ENCODE measurements around the gene RPP30. TPM values are rescaled to one million over a fixed set of nuclear protein-coding genes. Genes with fewer than 3 reads are reported as not detected.

RPP30 gene
- total and polyA plus RNA-seq, 2 of the 13 experiments (the other 11 are each of a cell fraction or from before 2014, with no cell fraction given) = 27.1 to 65.0 TPM

DNA sequence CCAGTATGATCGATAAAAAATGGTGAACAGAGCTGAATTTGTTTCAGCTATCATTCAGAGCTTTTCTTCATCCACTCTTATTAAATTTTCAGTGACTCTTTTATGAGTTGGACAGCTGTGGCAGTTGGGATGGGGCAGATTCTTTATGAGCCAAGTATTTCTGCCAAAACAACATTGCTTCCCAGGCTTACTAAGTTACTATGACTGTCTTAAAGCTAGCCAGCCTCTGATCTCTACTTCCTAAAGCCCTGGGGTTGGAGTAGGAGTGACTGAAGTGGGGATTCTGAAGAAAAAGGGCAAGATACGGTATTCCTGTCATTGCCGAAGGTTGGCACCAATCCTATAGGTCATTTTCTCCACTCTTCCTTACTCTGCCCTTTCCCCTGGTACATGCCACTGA, 12.7 kb downstream of the RPP30 start:
- Histone ChIP-seq H3K9me3 (ENCODE audit: low read length) (no peaks in the 10 kb centered on the region), H3K36me3 (replicated peaks in 1 of 2; ENCODE audit: control insufficient read depth in 1 of 2, insufficient read depth in 2 of 2, low read length in 2 of 2) (peaks cover 11 to 57% of the 10 kb centered on the region in 2 experiments), H3K27ac (ENCODE audit: extremely low read length, insufficient read depth, low read length) (no peak overlapping the region), H3K9ac (ENCODE audit: insufficient read depth, low read depth, low read length) (no peak overlapping the region), H3K79me2 (ENCODE audit: insufficient read depth, low read length) (no peaks in the 10 kb centered on the region), H3K27me3 (ENCODE audit: control insufficient read depth in 1 of 2, insufficient read depth in 2 of 2, low read length in 2 of 2) (no peaks in the 10 kb centered on the region), H3K4me1 (ENCODE audit: insufficient read depth, low read length) (no peaks in the 10 kb centered on the region), H2AFZ (ENCODE audit: low read length) (no peak overlapping the region), H3K4me3 (replicated peaks in 1 of 3; ENCODE audit: insufficient read depth in 1 of 3, low read depth in 2 of 3, low read length in 3 of 3) (no peak overlapping the region), H3K4me2 (ENCODE audit: low read depth, low read length) (no peak overlapping the region), H4K20me1 (ENCODE audit: insufficient read depth, low read length) (no peaks in the 10 kb centered on the region)
- intact Hi-C loops (cut with micrococcal nuclease; ENCODE audit: unreplicated experiment) (no loop called here), in situ Hi-C loops (cut with HindIII; ENCODE audit: extremely low pct_ligation_motif_present, low pct_unique_long_range_greater_than_20kb) (loop anchor here (25.0 kb wide), 1 partner anchor 503 kb away; no protein-coding TSS in a partner anchor)
- no TSS peak for BruUV-seq (replicated peaks)
- ChIA-PET POLR2A (no interaction called here), CTCF (ENCODE audit: low intra/inter-chr PET ratio, low total read pairs) (no interaction called here)
- 95% methylated on average over 3 of the region's 3 CpGs for WGBS (ENCODE audit: low lambda C conversion rate)
- TF ChIP-seq KDM4B (CRISPR knock-in tag; IDR thresholded peaks at IDR 0.05) (no peak), LBX2 (CRISPR knock-in tag; IDR thresholded peaks at IDR 0.05; ENCODE audit: borderline replicate concordance) (no peak), E2F1 (CRISPR knock-in tag; IDR thresholded peaks at IDR 0.05) (no peak), MAFG (CRISPR knock-in tag; IDR thresholded peaks at IDR 0.05) (no peak), AGO1 (IDR thresholded peaks at IDR 0.05; ENCODE audit: low read depth, low read length, poor library complexity, severe bottlenecking) (no peak), KMT2A (CRISPR knock-in tag; IDR thresholded peaks at IDR 0.05) (no peak), NFKBIZ (CRISPR knock-in tag; IDR thresholded peaks at IDR 0.05) (no peak), GPBP1L1 (CRISPR knock-in tag; IDR thresholded peaks at IDR 0.05) (no peak), SMAD1 (CRISPR knock-in tag; IDR thresholded peaks at IDR 0.05; ENCODE audit: borderline replicate concordance, low read depth) (no peak)
- TF ChIP-seq, protein P1, sequence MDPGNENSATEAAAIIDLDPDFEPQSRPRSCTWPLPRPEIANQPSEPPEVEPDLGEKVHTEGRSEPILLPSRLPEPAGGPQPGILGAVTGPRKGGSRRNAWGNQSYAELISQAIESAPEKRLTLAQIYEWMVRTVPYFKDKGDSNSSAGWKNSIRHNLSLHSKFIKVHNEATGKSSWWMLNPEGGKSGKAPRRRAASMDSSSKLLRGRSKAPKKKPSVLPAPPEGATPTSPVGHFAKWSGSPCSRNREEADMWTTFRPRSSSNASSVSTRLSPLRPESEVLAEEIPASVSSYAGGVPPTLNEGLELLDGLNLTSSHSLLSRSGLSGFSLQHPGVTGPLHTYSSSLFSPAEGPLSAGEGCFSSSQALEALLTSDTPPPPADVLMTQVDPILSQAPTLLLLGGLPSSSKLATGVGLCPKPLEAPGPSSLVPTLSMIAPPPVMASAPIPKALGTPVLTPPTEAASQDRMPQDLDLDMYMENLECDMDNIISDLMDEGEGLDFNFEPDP (CRISPR knock-in tag; conservative IDR thresholded peaks at IDR 0.05) = no peak
- DNase-seq (ENCODE audit: low spot score) (no peak), ATAC-seq (no peak), FAIRE-seq (no peak)

All from HepG2 (cell line).